GM12878 (cell line): ENCODE results near the gene STAMBP. TPM values are rescaled to one million over a fixed set of nuclear protein-coding genes. Genes with fewer than 3 reads are reported as not detected.
A peak's percentile ranks its signal among the peaks of the same experiment; 100 is the strongest.

Source experiments
- ATAC-seq: fragments of 200-7000 bp; cut with Tn5 transposase; 3 replicates; pipeline ENCODE4 v1.9.1; 2020; ENCODE audit warnings: mild to moderate bottlenecking, moderate library complexity
- BruUV-seq: library from RNA; stranded (reverse); fragments of 400-500 nt; replicated peaks from 2 replicates; lab custom pipeline; 2021; lab: Mats Ljungman, UMichigan
- CTCF ChIA-PET: fragments of 300-600 bp; sonication (Branson Sonifier 250); formaldehyde crosslinking; extraction: SDS; loops from one replicate; lab custom pipeline; 2021; ENCODE audit warnings: inconsistent platforms; lab: Yijun Ruan, JAX
- POLR2A ChIA-PET: fragments of 350-600 bp; formaldehyde crosslinking; extraction: SDS; loops from one replicate; lab custom pipeline; 2021; ENCODE audit warnings: inconsistent platforms; lab: Charles Lee
- RAD21 ChIA-PET: fragments of 300-600 bp; sonication (Branson Sonifier 250); formaldehyde crosslinking; loops from one replicate; lab custom pipeline; 2023; ENCODE audit warnings: antibody characterized with exemption; ENCODE audit not compliant: unreplicated experiment; lab: Charles Lee
- SMC1A ChIA-PET: fragments of 300-600 bp; sonication (Branson Sonifier 250); formaldehyde crosslinking; loops from one replicate; lab custom pipeline; 2023; ENCODE audit not compliant: unreplicated experiment, uncharacterized antibody; lab: Charles Lee
- DNase-seq: peaks from one replicate; pipeline ENCODE4 v3.0.0-alpha.2; 2011; ENCODE audit warnings: low read depth, low spot score
- FAIRE-seq: peaks from 3 replicates; lab custom pipeline; 2011; peaks lifted over from hg19 to GRCh38; lab: Jason Lieb, UNC
- H2AFZ ChIP-seq: 2 replicates; pipeline ENCODE4 v1.6.0; 2011; ENCODE audit warnings: low read depth, low read length, control low read depth; ENCODE audit not compliant: control insufficient read depth
- H3K27ac ChIP-seq: 2 replicates; pipeline ENCODE4 v1.5.1; 2011; ENCODE audit warnings: control low read depth; ENCODE audit not compliant: control insufficient read depth, insufficient read depth
- H3K27me3 ChIP-seq, 2 experiments: replicated peaks in 1 of 2; 2 replicates each; pipeline versions ENCODE4 v1.6.0 to v1.6.1; 2011; ENCODE audit warnings: low read length in 1 of 2; ENCODE audit not compliant: control insufficient read depth in 2 of 2, insufficient read depth in 2 of 2
- H3K36me3 ChIP-seq, 2 experiments: 2 replicates each; pipeline ENCODE4 v1.5.1; 2011; ENCODE audit warnings: low read length in 1 of 2; ENCODE audit not compliant: control insufficient read depth in 2 of 2, insufficient read depth in 2 of 2
- H3K4me1 ChIP-seq: 2 replicates; pipeline ENCODE4 v1.6.1; 2011; ENCODE audit warnings: mild to moderate bottlenecking, low read length, moderate library complexity, mixed read lengths; ENCODE audit not compliant: control insufficient read depth, insufficient read depth
- H3K4me2 ChIP-seq: 2 replicates; pipeline ENCODE4 v1.6.0; 2011; ENCODE audit warnings: control low read depth; ENCODE audit not compliant: control insufficient read depth, insufficient read depth
- H3K4me3 ChIP-seq: fragments of 200-600 bp; sonication (generic); 2 replicates; pipeline ENCODE4 v1.5.1; 2016
- H3K79me2 ChIP-seq: 2 replicates; pipeline ENCODE4 v1.6.0; 2011; ENCODE audit warnings: low read length; ENCODE audit not compliant: control insufficient read depth, insufficient read depth
- H3K9ac ChIP-seq: 2 replicates; pipeline ENCODE4 v1.8.0; 2011; ENCODE audit warnings: low read length, control low read depth, mixed read lengths; ENCODE audit not compliant: control insufficient read depth, insufficient read depth
- H3K9me3 ChIP-seq: replicated peaks from 3 replicates; pipeline ENCODE4 v1.5.1; 2011; ENCODE audit warnings: mild to moderate bottlenecking, low read length; ENCODE audit not compliant: control insufficient read depth, insufficient read depth
- H4K20me1 ChIP-seq: 2 replicates; pipeline ENCODE4 v1.6.0; 2011; ENCODE audit not compliant: control insufficient read depth, insufficient read depth
- CBFB ChIP-seq: IDR thresholded peaks from 2 replicates; pipeline ENCODE4 v1.6.1; 2016; ENCODE audit warnings: antibody characterized with exemption, low read depth
- DPF2 ChIP-seq: fragments of 450-650 bp; IDR thresholded peaks from 2 replicates; pipeline ENCODE4 v1.6.1; 2017; ENCODE audit warnings: mild to moderate bottlenecking
- EED ChIP-seq: sonication (generic); IDR thresholded peaks from 2 replicates; pipeline ENCODE4 v1.6.1; 2016; ENCODE audit warnings: antibody characterized with exemption, low read depth
- FOXK2 ChIP-seq: fragments of 450-650 bp; IDR thresholded peaks from 2 replicates; pipeline ENCODE4 v1.6.1; 2017; ENCODE audit warnings: mild to moderate bottlenecking, moderate library complexity
- GATAD2B ChIP-seq: fragments of 450-650 bp; conservative IDR thresholded peaks from 2 replicates; pipeline ENCODE4 v1.6.1; 2017; ENCODE audit warnings: low read depth, mild to moderate bottlenecking, moderate library complexity
- HDAC6 ChIP-seq: fragments of 200-600 bp; sonication (generic); IDR thresholded peaks from one replicate; pipeline ENCODE4 v1.8.0; 2017; ENCODE audit warnings: antibody characterized with exemption; ENCODE audit not compliant: unreplicated experiment
- IRF4 ChIP-seq: IDR thresholded peaks from 2 replicates; pipeline ENCODE4 v1.6.1; 2011; ENCODE audit warnings: low read depth, low read length
- KAT2A ChIP-seq: conservative IDR thresholded peaks from 2 replicates; pipeline ENCODE4 v1.6.1; 2011; ENCODE audit warnings: low read depth, low read length; ENCODE audit not compliant: control insufficient read depth
- MEF2A ChIP-seq: IDR thresholded peaks from 2 replicates; pipeline ENCODE4 v1.6.1; 2011; ENCODE audit warnings: low read depth, mild to moderate bottlenecking, low read length, moderate library complexity; ENCODE audit not compliant: insufficient read depth
- NBN ChIP-seq: fragments of 450-650 bp; IDR thresholded peaks from 2 replicates; pipeline ENCODE4 v1.6.1; 2016
- NFYB ChIP-seq: IDR thresholded peaks from 2 replicates; pipeline ENCODE4 v1.6.1; 2011; ENCODE audit warnings: low read depth, mild to moderate bottlenecking, low read length, improper control_type of control experiment, moderate library complexity; ENCODE audit not compliant: insufficient read depth
- POLR2AphosphoS5 ChIP-seq: IDR thresholded peaks from 2 replicates; pipeline ENCODE4 v1.6.1; 2011; ENCODE audit warnings: mild to moderate bottlenecking, low read length, inconsistent platforms
- SIN3A ChIP-seq: IDR thresholded peaks from 2 replicates; pipeline ENCODE4 v1.6.1; 2012; ENCODE audit warnings: low read depth, low read length, improper control_type of control experiment
- SP1 ChIP-seq: IDR thresholded peaks from one replicate; pipeline ENCODE4 v1.6.1; 2011; ENCODE audit warnings: low read depth, low read length
- SREBF2 ChIP-seq: IDR thresholded peaks from 2 replicates; pipeline ENCODE4 v1.6.1; 2012; ENCODE audit warnings: mild to moderate bottlenecking, low read length
- SRF ChIP-seq, 2 experiments: IDR thresholded peaks; 2 replicates each; pipeline ENCODE4 v1.6.1; 2011; ENCODE audit warnings: low read depth in 2 of 2, low read length in 2 of 2, mild to moderate bottlenecking in 1 of 2, moderate library complexity in 1 of 2
- ZZZ3 ChIP-seq: IDR thresholded peaks from 2 replicates; pipeline ENCODE4 v1.6.1; 2011; ENCODE audit warnings: low read depth; ENCODE audit not compliant: control insufficient read depth, insufficient read length
- in situ Hi-C: fragments of 300-500 bp; cut with MboI; formaldehyde crosslinking; loops from 9 replicates; pipeline ENCODE4 v1.14.3; 2018; ENCODE audit warnings: mixed read lengths
- intact Hi-C: fragments of 100-400 bp; cut with micrococcal nuclease; formaldehyde crosslinking; loops from one replicate; pipeline ENCODE4 v1.14.2; 2022; ENCODE audit not compliant: unreplicated experiment
- polyA plus RNA-seq, 11 experiments: library from polyadenylated mRNA; depleted of rRNA in 4 of 11; unstranded in 6 of 11; stranded (reverse) in 5 of 11; fragments of >200 nt; fragmentation: Nextera tagmentation in 4 of 11; fragmentation: Illumina TruSeq in 1 of 11; extraction: Ambion mirVana in 4 of 11; extraction: Trizol in 1 of 11; gene quantifications; 1 replicate in 1 of 11; 2 replicates in 10 of 11; pipeline versions ENCODE4 v1.2.1 to v1.2.3, GENCODE V29; 2011 to 2016; ENCODE audit warnings: inconsistent platforms in 2 of 11, missing spikeins in 2 of 11, low read depth in 1 of 11
- total RNA-seq, 4 experiments: library from RNA; depleted of rRNA in 3 of 4; stranded (reverse); fragments of >200 nt in 3 of 4; fragmentation: Illumina TruSeq in 1 of 4; extraction: Trizol in 1 of 4; gene quantifications; 2 replicates each; pipeline versions ENCODE4 v1.2.1 to v1.2.3, GENCODE V29; 2013 to 2021
- TF ChIP-seq, protein P1 (sequence below): fragments of 450-650 bp; IDR thresholded peaks from 2 replicates; pipeline ENCODE4 v1.6.1; 2016; ENCODE audit warnings: mild to moderate bottlenecking
- TF ChIP-seq, protein P2 (sequence below): IDR thresholded peaks from 2 replicates; pipeline ENCODE4 v1.6.1; 2012; ENCODE audit warnings: low read length, inconsistent platforms

STAMBP gene
- total and polyA plus RNA-seq, 10 of the 15 experiments (the other 5 are each of a cell fraction or from before 2014, with no cell fraction given), result 38.9 to 84.1 (median 69.7) TPM

DNA sequence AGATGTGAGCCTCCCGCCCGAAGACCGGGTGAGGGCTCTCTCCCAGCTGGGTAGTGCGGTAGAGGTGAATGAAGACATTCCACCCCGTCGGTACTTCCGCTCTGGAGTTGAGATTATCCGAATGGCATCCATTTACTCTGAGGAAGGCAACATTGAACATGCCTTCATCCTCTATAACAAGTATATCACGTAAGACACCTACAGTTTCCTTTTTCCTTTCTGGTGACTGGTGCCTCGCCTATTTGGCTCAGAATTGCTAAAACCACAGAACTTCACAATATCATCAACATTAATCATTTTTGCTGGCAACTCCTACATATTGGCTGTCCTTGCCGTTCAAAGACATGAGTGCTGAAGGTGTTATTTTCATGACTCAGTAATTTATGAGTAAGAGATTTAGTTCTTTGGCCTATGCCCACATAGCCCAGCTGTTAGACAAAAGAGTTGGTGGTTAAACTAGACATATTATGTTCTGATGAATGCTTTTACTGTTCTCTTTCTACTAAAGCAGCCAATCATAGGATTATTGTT is 2.2 kb downstream of the STAMBP start (continued):
- no peak for TF ChIP-seq GATAD2B
- TF ChIP-seq, protein P1, sequence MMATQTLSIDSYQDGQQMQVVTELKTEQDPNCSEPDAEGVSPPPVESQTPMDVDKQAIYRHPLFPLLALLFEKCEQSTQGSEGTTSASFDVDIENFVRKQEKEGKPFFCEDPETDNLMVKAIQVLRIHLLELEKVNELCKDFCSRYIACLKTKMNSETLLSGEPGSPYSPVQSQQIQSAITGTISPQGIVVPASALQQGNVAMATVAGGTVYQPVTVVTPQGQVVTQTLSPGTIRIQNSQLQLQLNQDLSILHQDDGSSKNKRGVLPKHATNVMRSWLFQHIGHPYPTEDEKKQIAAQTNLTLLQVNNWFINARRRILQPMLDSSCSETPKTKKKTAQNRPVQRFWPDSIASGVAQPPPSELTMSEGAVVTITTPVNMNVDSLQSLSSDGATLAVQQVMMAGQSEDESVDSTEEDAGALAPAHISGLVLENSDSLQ, result peak; percentile 77
- TF ChIP-seq IRF4, result no peak
- TF ChIP-seq, protein P2, sequence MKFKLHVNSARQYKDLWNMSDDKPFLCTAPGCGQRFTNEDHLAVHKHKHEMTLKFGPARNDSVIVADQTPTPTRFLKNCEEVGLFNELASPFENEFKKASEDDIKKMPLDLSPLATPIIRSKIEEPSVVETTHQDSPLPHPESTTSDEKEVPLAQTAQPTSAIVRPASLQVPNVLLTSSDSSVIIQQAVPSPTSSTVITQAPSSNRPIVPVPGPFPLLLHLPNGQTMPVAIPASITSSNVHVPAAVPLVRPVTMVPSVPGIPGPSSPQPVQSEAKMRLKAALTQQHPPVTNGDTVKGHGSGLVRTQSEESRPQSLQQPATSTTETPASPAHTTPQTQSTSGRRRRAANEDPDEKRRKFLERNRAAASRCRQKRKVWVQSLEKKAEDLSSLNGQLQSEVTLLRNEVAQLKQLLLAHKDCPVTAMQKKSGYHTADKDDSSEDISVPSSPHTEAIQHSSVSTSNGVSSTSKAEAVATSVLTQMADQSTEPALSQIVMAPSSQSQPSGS, result no peak
- no peak for TF ChIP-seq EED
- no peak for TF ChIP-seq KAT2A
- 0 out of 2 replicates have a peak, but pooled peaks have one; percentile 34 for TF ChIP-seq DPF2
- TF ChIP-seq CBFB, result no peak
- no peak for TF ChIP-seq HDAC6
- no peak for TF ChIP-seq SIN3A
- TF ChIP-seq FOXK2, result no peak

DNA sequence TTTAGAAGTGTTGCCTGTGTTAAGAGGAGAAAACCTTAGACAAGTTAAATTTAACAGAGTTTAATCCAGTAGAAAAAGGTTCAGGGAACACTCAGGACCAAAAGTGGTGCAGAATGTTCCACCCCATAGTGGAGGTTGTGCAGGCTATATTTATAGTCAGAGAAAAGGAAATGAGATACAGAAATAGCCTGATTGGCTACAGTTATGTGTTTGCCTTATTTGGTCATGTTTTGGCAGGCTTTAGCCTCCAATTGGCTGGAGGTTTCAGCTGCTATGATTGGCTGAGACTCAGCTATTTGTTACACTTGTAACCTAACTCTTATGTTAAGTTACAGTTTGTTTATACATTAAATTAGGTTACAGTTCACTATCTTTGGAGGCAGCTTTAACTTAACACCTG is 4.2 kb downstream of the STAMBP start:
- intact Hi-C loops, result no loop called here

More for the DNA sequence above, 4.2 kb downstream of the STAMBP start:
- Histone ChIP-seq H3K9ac (no peak overlapping the region), H3K27ac (peak overlapping the region; percentile 5; the same call in 1 of the 2 replicates), H4K20me1 (no peaks in the 10 kb centered on the region), H3K79me2 (peaks cover 23% of the 10 kb centered on the region), H3K4me3 (no peak overlapping the region)
- ChIA-PET CTCF (interaction anchor here (0.6 to 2.0 kb wide), 5 partner anchors 9 to 502 kb away, joined by 3 to 12 read pairs (median 3); no protein-coding TSS in a partner anchor), RAD21 (interaction anchor here (0.6 to 1.1 kb wide), 2 partner anchors 155 to 163 kb away, joined by 3 read pairs; no protein-coding TSS in a partner anchor)
- BruUV-seq, result no TSS peak
- DNase-seq, result no peak
- peak; percentile 56 for FAIRE-seq
- TF ChIP-seq MEF2A (peak; percentile 52; the same call in 1 of the 2 replicates), ZZZ3 (no peak), SP1 (peak; percentile 35), NFYB (peak; percentile 63; the same call in 1 of the 2 replicates), SRF (IDR thresholded peaks at IDR 0.05; ENCODE audit: low read depth in 2 of 2, low read length in 2 of 2) (peak; percentile 84 to 98), SREBF2 (no peak), POLR2AphosphoS5 (peak; percentile 49; the same call in 1 of the 2 replicates), NBN (no peak)
- TF ChIP-seq, all 136 proteins: peak for 5
- peak; percentile 23 for ATAC-seq
- SMC1A ChIA-PET, result interaction anchor here (0.7 to 3.5 kb wide), 7 partner anchors 9 to 282 kb away, joined by 3 to 14 read pairs (median 4); no protein-coding TSS in a partner anchor
- Histone ChIP-seq H3K36me3 (peaks cover 0 to 4% of the 10 kb centered on the region in 2 experiments), H3K4me2 (no peak overlapping the region), H3K4me1 (peaks cover 7% of the 10 kb centered on the region; the same call in 1 of the 2 replicates), H2AFZ (no peak overlapping the region), H3K9me3 (peaks cover 3% of the 10 kb centered on the region), H3K27me3 (no peaks in the 10 kb centered on the region)
- in situ Hi-C loops, result no loop called here
- POLR2A ChIA-PET, result interaction anchor here (0.6 kb wide), 1 partner anchor 311 kb away, joined by 4 read pairs; no protein-coding TSS in a partner anchor
